Measurements from ENCODE around the gene ENO2.

ENO2 gene

GRCh38 chr12:6956021-6956727 is 41.8 kb downstream of the ENO2 start:
- H3K36me3 Mint-ChIP-seq: peaks cover 47% of the 10 kb centered on the region

GRCh38 chr12:6957151-6957701 is 42.8 kb downstream of the ENO2 start:
- H3K27me3 Mint-ChIP-seq: no peaks in the 10 kb centered on the region
- H3K27ac Mint-ChIP-seq: peak overlapping the region; percentile 99
- peaks cover 53% of the 10 kb centered on the region for H3K36me3 Mint-ChIP-seq
- no peaks in the 10 kb centered on the region for H3K9me3 Mint-ChIP-seq
- H3K4me3 Mint-ChIP-seq: peak overlapping the region; percentile 99
- H3K4me1 Mint-ChIP-seq: peaks cover 80% of the 10 kb centered on the region

More at GRCh38 chr12:6956021-6956727, 41.8 kb downstream of the ENO2 start:
- no peaks in the 10 kb centered on the region for H3K27me3 Mint-ChIP-seq
- peak overlapping the region; percentile 89 for H3K27ac Mint-ChIP-seq
- peak overlapping the region; percentile 99 for H3K4me3 Mint-ChIP-seq
- no peaks in the 10 kb centered on the region for H3K9me3 Mint-ChIP-seq
- peaks cover 70% of the 10 kb centered on the region for H3K4me1 Mint-ChIP-seq

GRCh38 chr12:6957741-6958608 is 43.6 kb downstream of the ENO2 start:
- Mint-ChIP-seq H3K27ac (peak overlapping the region; percentile 99), H3K4me3 (peak overlapping the region; percentile 95), H3K4me1 (peaks cover 87% of the 10 kb centered on the region), H3K27me3 (no peaks in the 10 kb centered on the region), H3K36me3 (peaks cover 46% of the 10 kb centered on the region), H3K9me3 (no peaks in the 10 kb centered on the region)

GRCh38 chr12:6958609-6959057 is 44.3 kb downstream of the ENO2 start:
- H3K27ac Mint-ChIP-seq: peak overlapping the region; percentile 99
- H3K9me3 Mint-ChIP-seq: no peaks in the 10 kb centered on the region
- H3K27me3 Mint-ChIP-seq: no peaks in the 10 kb centered on the region
- H3K4me1 Mint-ChIP-seq: peaks cover 87% of the 10 kb centered on the region
- H3K4me3 Mint-ChIP-seq: peak overlapping the region; percentile 95
- peaks cover 43% of the 10 kb centered on the region for H3K36me3 Mint-ChIP-seq

- H3K27me3 Mint-ChIP-seq: no peaks in the 10 kb centered on the region
- peak overlapping the region; percentile 95 for H3K4me3 Mint-ChIP-seq
- H3K4me1 Mint-ChIP-seq: peaks cover 84% of the 10 kb centered on the region
- H3K36me3 Mint-ChIP-seq: peaks cover 38% of the 10 kb centered on the region
- H3K27ac Mint-ChIP-seq: peak overlapping the region; percentile 99
- no peaks in the 10 kb centered on the region for H3K9me3 Mint-ChIP-seq
These were observed 44.9 kb downstream of the ENO2 start for GRCh38 chr12:6959058-6959804.

GRCh38 chr12:6959805-6960592 is 45.6 kb downstream of the ENO2 start:
- Mint-ChIP-seq H3K4me3 (peak overlapping the region; percentile 95), H3K27ac (peak overlapping the region; percentile 99), H3K36me3 (peaks cover 33% of the 10 kb centered on the region), H3K27me3 (no peaks in the 10 kb centered on the region), H3K9me3 (no peaks in the 10 kb centered on the region), H3K4me1 (peaks cover 84% of the 10 kb centered on the region)

GRCh38 chr12:6960593-6961277 is 46.4 kb downstream of the ENO2 start:
- Mint-ChIP-seq H3K9me3 (no peaks in the 10 kb centered on the region), H3K27me3 (no peaks in the 10 kb centered on the region), H3K4me1 (peaks cover 84% of the 10 kb centered on the region), H3K27ac (peak overlapping the region; percentile 97), H3K36me3 (peaks cover 35% of the 10 kb centered on the region), H3K4me3 (peak overlapping the region; percentile 84)

- H3K4me3 Mint-ChIP-seq: peak overlapping the region; percentile 84
- H3K9me3 Mint-ChIP-seq: no peaks in the 10 kb centered on the region
- H3K36me3 Mint-ChIP-seq: peaks cover 33% of the 10 kb centered on the region
These were observed 46.9 kb downstream of the ENO2 start for GRCh38 chr12:6961278-6961694.

GRCh38 chr12:6961695-6962284 is 47.4 kb downstream of the ENO2 start:
- Mint-ChIP-seq H3K27me3 (no peaks in the 10 kb centered on the region), H3K4me3 (peak overlapping the region; percentile 84), H3K9me3 (no peaks in the 10 kb centered on the region), H3K36me3 (peaks cover 31% of the 10 kb centered on the region), H3K27ac (peak overlapping the region; percentile 97), H3K4me1 (peaks cover 79% of the 10 kb centered on the region)

More at GRCh38 chr12:6961278-6961694, 46.9 kb downstream of the ENO2 start:
- Mint-ChIP-seq H3K27ac (peak overlapping the region; percentile 97), H3K27me3 (no peaks in the 10 kb centered on the region), H3K4me1 (peaks cover 81% of the 10 kb centered on the region)

- H3K4me3 Mint-ChIP-seq: peak overlapping the region; percentile 84
- peaks cover 73% of the 10 kb centered on the region for H3K4me1 Mint-ChIP-seq
- no peaks in the 10 kb centered on the region for H3K9me3 Mint-ChIP-seq
- H3K27ac Mint-ChIP-seq: peak overlapping the region; percentile 97
- peaks cover 27% of the 10 kb centered on the region for H3K36me3 Mint-ChIP-seq
- H3K27me3 Mint-ChIP-seq: no peaks in the 10 kb centered on the region
These were observed 48.1 kb downstream of the ENO2 start for GRCh38 chr12:6962285-6963015.

GRCh38 chr12:6963016-6963731 is 48.8 kb downstream of the ENO2 start:
- H3K4me3 Mint-ChIP-seq: no peak overlapping the region
- peaks cover 26% of the 10 kb centered on the region for H3K36me3 Mint-ChIP-seq
- H3K4me1 Mint-ChIP-seq: peaks cover 65% of the 10 kb centered on the region

GRCh38 chr12:6963791-6964413 is 49.5 kb downstream of the ENO2 start:
- Mint-ChIP-seq H3K27ac (peak overlapping the region; percentile 30), H3K9me3 (no peaks in the 10 kb centered on the region), H3K36me3 (peaks cover 26% of the 10 kb centered on the region), H3K27me3 (no peaks in the 10 kb centered on the region), H3K4me3 (no peak overlapping the region), H3K4me1 (peaks cover 64% of the 10 kb centered on the region)

More at GRCh38 chr12:6963016-6963731, 48.8 kb downstream of the ENO2 start:
- H3K9me3 Mint-ChIP-seq: no peaks in the 10 kb centered on the region
- peak overlapping the region; percentile 97 for H3K27ac Mint-ChIP-seq
- no peaks in the 10 kb centered on the region for H3K27me3 Mint-ChIP-seq
